Cortex of kidney (tissue), 1 donor: ENCODE measurements around the gene CPAMD8.
"Not testable (repeated sequence)": the region's sequence is repeated elsewhere in the genome, so short reads cannot be mapped to it uniquely, and the experiment has no call there.

Source experiments
- DNase-seq: peaks from one replicate; lab custom pipeline; 2025; lab: John Stamatoyannopoulos, UW

CPAMD8 gene

DNA sequence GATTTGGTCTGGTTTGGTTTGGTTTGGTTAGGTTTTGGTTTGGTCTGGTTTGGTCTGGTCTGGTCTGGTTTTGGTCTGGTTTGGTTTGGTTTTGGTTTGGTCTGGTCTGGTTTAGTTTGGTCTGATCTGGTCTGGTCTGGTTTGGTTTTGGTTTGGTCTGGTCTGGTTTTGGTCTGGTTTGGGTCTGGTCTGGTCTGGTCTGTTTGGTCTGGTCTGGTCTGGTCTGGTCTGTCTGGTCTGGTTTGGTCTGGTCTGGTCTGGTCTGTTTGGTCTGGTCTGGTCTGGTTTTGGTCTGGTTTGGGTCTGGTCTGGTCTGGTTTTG is 151.7 kb downstream of the CPAMD8 start:
- DNase-seq = not testable (repeated sequence)

DNA sequence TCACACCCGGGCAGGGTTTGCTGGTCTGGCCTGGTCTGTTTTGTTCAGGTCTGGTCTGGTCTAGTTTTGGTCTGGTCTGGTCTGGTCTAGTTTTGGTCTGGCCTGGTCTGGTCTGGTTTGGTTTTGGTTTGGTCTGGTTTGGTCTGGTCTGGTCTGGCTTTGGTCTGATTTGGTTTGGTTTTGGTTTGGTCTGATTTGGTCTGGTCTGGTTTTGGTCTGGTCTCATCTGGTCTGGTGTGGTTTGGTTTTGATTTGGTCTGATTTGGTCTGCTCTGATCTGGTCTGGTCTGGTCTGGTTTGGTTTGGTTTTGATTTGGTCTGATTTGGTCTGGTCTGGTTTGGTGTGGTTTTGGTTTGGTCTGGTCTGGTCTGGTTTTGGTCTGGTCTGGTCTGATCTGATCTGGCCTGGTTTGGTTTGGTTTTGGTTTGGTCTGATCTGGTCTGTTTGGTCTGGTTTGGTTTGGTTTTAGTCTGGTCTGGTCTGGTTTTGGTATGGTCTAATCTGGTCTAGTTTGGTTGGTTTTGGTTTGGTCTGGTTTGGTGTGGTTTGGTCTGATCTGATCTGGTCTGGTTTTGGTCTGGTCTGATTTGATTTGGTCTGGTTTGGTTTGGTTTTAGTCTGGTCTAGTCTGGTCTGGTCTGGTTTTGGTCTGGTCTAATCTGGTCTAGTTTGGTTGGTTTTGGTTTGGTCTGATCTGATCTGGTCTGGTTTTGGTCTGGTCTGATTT is 152.2 kb downstream of the CPAMD8 start:
- no peak for DNase-seq

- no peak for DNase-seq
Measured at GRCh38 chr19:16873594-16873993, 153.0 kb downstream of the CPAMD8 start.

DNA sequence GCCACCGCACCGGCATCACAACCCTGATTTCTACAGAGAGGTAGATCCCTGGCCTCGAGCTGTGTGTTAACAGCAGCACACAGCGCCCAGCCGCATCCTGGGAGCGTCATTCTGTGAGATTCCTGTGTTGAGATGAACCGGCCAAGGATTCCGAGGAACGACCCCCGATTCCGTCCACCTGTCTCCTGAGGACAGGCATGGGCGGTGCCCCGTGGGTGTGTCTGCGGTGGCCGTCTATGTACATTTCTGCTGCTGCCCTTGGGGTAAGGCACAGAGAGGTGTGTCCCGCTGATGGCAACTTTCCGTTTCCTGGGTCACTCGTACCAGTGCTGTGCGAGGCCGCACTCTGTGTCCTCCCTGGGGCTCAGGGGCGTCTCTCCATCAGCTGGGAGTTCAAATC is 153.9 kb downstream of the CPAMD8 start:
- DNase-seq = no peak

DNA sequence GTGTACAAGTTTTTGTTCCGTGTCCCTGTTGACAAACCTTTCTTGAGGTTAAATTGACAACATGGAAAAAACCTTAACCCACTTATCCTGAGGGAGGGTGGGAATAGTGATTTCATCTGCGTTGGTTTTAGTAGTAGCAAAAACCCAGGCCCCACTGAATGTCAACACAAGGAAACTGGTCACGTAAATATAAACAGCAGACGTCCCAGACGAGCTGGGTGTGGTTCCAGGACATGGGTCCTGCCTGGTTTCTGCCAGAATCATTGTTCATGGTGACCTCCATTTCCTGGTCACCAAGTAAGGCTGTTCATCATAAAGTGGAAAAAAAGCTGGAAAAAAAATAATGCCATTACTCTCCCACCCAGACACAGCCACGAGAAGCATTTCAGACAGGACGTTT is 154.7 kb downstream of the CPAMD8 start:
- no peak for DNase-seq

DNA sequence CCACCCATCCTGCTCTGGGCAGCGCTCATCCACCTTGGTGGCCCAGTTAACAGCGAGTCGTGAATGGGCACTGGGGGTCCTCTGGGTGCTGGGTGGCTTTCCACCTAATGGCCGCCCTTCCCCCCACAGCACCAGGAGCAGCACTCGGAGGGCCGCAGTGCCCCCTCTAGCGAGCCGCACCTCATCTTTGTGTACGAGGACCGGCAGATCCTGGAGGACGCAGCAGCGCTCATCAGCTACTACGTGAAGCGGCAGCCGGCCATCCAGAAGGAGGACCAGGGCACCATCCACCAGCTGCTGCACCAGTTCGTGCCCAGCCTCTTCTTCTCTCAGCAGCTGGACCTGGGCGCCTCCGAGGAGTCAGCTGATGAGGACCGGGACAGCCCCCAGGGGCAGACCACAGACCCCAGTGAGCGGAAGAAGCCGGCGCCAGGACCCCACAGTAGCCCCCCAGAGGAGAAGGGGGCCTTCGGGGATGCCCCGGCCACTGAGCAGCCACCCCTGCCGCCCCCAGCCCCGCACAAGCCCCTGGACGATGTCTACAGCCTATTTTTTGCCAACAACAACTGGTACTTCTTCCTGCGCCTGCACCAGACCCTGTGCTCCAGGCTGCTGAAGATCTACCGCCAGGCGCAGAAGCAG is 157.2 kb downstream of the CPAMD8 start:
- DNase-seq = no peak

- no peak for DNase-seq
Measured at GRCh38 chr19:16868423-16869130, 158.0 kb downstream of the CPAMD8 start.

GRCh38 chr19:16867211-16867610 is 159.4 kb downstream of the CPAMD8 start:
- no peak for DNase-seq

GRCh38 chr19:16862826-16863415 is 163.7 kb downstream of the CPAMD8 start:
- no peak for DNase-seq

DNA sequence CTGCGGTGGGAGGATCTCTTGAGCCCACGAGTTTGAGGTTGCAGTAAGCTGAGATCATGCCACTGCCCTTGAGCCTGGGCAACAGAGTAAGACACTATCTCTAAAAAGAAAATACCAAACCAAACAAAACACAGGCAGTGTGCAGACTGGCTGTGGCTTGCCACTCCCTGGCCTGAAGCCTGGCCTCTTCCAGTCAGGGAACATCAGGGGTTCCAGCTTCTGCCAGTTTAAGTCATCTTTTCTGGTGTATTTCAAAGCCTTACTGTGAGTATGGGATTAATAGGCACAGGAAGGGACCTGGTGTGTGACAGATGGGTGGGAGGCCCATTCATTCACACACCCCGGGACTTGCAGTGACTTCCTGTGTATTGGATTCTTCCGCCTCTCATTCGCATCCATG is 164.8 kb downstream of the CPAMD8 start:
- no peak for DNase-seq

- DNase-seq = no peak
Measured at GRCh38 chr19:16861011-16861410, 165.6 kb downstream of the CPAMD8 start.

GRCh38 chr19:16860118-16860517 is 166.5 kb downstream of the CPAMD8 start:
- DNase-seq = no peak

DNA sequence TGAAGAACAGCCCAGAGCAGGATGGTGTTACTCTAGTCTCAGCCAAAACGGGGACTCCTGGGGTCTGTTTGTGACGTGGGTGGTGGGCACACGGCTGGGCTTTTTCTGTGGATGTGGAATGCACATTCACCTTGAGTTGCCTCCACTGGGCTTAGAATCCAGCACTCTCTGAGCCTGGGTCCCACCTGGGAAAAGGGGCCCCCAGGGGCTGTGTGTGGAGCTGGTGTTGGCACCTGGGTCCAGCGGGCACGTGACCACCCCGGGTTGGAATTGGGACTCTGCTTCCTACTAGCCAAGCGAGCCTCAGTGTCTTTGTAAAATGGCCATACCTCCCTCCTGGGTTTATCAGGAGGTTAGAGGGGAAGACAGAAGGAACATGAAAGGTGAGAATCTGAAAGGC is 167.0 kb downstream of the CPAMD8 start:
- no peak for DNase-seq

DNA sequence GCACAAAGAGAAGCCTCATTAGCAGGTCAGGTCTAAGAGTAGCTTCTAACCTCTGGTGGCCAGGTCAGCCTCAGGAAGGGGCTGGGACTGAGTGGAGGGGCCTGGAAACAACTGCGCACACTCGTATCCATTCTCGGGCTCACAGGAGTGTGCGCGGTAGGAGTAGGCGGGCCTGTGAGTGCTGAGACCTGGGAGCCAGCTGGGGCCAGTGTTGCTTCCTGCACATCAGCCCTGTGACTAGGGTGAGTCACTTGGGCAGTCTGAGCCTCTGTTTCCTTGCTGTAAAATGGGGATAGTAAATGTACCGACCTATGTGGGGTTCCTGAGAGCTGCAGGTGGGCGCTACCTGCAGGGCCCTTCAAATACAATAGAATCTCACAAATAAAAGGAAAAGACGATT is 170.5 kb downstream of the CPAMD8 start:
- DNase-seq = no peak

DNA sequence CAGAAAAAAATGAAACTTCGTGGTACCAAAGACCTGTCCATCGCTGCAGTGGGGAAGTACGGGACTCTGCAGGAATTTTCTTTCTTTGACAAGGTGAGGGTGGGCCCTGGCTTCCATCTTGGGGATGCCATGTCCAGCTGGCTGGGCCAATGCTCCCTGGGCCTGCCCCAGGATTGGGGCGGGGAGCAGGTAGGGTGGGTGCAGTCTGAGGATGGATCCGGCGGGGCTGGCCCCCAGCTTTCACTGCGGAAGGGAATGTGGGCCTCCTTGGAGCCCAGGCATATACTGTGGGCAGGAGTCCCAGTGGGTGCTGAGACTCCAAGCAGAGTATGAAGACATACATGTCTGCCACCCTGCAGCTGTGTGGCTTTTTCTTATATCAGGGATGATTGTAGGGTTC is 173.5 kb downstream of the CPAMD8 start:
- no peak for DNase-seq

DNA sequence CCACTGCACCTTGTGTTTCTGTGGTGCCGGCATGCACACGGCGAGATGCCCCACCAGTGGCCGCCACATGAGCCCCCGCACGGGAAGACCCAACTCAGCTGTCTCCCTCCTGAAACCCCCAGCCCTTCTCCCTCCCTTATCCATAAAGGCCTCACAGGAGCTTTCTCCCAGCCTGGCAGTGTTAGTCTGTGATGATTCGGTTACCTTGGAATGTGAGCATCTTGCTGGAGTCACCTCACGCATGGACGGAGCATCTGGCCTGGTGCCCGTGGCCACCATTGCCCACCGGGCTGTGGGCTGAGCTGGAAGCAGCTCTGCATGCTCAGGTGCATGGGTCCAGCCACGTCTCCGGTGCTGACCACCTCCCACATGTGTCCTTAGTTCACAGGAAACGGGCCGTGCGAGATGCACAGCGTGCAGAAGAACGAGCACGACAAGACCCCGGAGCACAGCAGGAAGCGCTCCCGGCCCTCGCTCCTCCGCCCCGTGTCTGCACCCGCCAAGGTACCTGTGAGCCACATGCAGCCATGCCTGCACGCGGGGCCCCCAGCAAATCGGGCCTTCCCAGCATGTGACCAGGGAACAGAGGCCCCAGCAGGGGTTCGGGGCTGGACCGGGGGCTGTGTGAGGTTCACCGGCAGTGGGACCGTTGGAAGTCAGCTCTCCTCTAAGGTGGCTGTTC is 175.4 kb downstream of the CPAMD8 start:
- DNase-seq = no peak

DNA sequence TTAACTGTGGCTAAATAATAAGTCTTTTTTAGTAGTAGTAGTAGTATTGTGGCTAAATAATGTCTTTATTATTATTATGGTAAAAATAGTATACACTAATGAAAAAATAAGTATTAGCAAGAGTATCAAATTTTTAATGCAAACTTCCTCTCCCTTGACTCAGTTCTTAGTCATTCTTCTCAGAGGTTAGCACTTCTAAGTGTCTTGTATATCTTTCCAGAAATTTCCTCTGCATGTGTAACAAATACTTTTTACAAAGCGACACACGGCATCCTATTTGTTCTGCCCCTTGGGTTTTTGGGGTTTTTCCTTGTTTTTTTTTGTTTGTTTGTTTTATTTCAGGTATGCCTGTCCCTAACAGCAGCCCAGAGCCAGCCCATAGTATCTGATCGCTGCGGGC is 176.5 kb downstream of the CPAMD8 start:
- DNase-seq = no peak

DNA sequence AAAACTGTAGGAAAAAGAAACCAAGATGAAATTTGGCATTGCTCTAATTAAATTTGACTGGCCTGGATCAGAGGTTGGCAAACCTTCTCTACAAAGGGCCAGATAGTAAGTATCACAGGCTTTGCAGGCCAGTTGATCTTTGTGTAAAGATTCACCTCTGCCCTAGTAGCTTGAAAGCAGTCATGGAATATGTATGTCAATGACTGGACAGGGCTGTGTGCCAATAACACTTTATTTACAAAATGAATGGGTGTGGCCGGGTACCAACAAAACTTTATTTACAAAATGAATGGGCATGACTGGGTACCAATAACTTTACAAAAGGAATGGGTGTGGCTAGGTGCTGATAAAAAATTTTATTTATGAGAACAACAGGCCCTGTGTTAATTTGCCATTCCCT is 177.4 kb downstream of the CPAMD8 start:
- DNase-seq = no peak

- no peak for DNase-seq
Measured at GRCh38 chr19:16847430-16847829, 179.2 kb downstream of the CPAMD8 start.

DNA sequence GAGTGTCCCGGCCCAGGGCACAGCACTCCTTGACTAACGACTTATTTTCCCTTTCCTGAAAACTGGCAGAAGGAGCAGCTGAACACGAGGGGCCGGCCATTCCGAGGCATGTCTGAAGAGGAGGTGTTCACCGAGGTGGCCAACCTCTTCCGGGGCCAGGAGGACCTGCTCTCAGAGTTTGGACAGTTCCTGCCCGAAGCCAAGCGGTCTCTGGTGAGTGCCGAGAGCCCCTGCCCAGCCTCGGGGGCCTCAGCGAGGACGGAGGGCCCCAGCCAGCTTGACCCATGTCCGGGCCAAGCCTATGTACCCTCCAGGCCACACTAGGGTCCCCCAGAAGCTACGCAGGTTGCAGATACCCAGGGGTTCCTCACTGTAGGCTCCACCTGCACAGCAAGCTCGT is 179.7 kb downstream of the CPAMD8 start:
- DNase-seq = no peak
